ENCODE results near the gene GSC.

DNA sequence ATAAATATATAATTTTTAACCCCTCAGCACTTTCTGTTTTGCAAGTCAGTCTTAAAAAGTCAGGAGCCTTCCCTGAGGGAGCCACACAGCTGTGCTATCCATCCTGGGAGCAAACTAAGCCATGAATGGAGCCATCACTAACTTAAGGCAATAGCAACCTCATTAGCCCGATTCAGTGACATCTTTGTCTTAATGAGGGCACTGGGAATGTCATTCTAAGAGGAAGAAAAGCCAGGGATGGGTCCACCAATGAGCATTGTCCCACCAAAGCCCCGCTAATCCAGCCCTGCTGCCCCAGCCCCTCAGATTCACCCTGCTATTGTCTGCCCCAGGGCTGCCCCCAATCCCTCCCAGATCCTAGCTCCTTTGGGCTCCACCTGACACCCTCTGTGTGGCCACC lies 19.5 kb downstream of the GSC start:
- TF ChIP-seq, protein P1, sequence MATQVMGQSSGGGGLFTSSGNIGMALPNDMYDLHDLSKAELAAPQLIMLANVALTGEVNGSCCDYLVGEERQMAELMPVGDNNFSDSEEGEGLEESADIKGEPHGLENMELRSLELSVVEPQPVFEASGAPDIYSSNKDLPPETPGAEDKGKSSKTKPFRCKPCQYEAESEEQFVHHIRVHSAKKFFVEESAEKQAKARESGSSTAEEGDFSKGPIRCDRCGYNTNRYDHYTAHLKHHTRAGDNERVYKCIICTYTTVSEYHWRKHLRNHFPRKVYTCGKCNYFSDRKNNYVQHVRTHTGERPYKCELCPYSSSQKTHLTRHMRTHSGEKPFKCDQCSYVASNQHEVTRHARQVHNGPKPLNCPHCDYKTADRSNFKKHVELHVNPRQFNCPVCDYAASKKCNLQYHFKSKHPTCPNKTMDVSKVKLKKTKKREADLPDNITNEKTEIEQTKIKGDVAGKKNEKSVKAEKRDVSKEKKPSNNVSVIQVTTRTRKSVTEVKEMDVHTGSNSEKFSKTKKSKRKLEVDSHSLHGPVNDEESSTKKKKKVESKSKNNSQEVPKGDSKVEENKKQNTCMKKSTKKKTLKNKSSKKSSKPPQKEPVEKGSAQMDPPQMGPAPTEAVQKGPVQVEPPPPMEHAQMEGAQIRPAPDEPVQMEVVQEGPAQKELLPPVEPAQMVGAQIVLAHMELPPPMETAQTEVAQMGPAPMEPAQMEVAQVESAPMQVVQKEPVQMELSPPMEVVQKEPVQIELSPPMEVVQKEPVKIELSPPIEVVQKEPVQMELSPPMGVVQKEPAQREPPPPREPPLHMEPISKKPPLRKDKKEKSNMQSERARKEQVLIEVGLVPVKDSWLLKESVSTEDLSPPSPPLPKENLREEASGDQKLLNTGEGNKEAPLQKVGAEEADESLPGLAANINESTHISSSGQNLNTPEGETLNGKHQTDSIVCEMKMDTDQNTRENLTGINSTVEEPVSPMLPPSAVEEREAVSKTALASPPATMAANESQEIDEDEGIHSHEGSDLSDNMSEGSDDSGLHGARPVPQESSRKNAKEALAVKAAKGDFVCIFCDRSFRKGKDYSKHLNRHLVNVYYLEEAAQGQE (IDR thresholded peaks at IDR 0.05; ENCODE audit: unreplicated experiment) = no peak
- TF ChIP-seq POLR2AphosphoS5 (IDR thresholded peaks at IDR 0.05; ENCODE audit: low read depth) (no peak), EZH2 (IDR thresholded peaks at IDR 0.05; ENCODE audit: low read depth, unreplicated experiment) (no peak), NANOG (IDR thresholded peaks at IDR 0.05; ENCODE audit: borderline replicate concordance) (no peak), EZH2phosphoT487 (IDR thresholded peaks at IDR 0.05; ENCODE audit: unreplicated experiment) (no peak), ZNF114 (CRISPR knock-in tag; IDR thresholded peaks at IDR 0.05) (no peak)
- TF ChIP-seq, protein P2, sequence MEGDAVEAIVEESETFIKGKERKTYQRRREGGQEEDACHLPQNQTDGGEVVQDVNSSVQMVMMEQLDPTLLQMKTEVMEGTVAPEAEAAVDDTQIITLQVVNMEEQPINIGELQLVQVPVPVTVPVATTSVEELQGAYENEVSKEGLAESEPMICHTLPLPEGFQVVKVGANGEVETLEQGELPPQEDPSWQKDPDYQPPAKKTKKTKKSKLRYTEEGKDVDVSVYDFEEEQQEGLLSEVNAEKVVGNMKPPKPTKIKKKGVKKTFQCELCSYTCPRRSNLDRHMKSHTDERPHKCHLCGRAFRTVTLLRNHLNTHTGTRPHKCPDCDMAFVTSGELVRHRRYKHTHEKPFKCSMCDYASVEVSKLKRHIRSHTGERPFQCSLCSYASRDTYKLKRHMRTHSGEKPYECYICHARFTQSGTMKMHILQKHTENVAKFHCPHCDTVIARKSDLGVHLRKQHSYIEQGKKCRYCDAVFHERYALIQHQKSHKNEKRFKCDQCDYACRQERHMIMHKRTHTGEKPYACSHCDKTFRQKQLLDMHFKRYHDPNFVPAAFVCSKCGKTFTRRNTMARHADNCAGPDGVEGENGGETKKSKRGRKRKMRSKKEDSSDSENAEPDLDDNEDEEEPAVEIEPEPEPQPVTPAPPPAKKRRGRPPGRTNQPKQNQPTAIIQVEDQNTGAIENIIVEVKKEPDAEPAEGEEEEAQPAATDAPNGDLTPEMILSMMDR (conservative IDR thresholded peaks at IDR 0.05; ENCODE audit: low read depth in 2 of 2) = no peak
- TF ChIP-seq, protein P3, sequence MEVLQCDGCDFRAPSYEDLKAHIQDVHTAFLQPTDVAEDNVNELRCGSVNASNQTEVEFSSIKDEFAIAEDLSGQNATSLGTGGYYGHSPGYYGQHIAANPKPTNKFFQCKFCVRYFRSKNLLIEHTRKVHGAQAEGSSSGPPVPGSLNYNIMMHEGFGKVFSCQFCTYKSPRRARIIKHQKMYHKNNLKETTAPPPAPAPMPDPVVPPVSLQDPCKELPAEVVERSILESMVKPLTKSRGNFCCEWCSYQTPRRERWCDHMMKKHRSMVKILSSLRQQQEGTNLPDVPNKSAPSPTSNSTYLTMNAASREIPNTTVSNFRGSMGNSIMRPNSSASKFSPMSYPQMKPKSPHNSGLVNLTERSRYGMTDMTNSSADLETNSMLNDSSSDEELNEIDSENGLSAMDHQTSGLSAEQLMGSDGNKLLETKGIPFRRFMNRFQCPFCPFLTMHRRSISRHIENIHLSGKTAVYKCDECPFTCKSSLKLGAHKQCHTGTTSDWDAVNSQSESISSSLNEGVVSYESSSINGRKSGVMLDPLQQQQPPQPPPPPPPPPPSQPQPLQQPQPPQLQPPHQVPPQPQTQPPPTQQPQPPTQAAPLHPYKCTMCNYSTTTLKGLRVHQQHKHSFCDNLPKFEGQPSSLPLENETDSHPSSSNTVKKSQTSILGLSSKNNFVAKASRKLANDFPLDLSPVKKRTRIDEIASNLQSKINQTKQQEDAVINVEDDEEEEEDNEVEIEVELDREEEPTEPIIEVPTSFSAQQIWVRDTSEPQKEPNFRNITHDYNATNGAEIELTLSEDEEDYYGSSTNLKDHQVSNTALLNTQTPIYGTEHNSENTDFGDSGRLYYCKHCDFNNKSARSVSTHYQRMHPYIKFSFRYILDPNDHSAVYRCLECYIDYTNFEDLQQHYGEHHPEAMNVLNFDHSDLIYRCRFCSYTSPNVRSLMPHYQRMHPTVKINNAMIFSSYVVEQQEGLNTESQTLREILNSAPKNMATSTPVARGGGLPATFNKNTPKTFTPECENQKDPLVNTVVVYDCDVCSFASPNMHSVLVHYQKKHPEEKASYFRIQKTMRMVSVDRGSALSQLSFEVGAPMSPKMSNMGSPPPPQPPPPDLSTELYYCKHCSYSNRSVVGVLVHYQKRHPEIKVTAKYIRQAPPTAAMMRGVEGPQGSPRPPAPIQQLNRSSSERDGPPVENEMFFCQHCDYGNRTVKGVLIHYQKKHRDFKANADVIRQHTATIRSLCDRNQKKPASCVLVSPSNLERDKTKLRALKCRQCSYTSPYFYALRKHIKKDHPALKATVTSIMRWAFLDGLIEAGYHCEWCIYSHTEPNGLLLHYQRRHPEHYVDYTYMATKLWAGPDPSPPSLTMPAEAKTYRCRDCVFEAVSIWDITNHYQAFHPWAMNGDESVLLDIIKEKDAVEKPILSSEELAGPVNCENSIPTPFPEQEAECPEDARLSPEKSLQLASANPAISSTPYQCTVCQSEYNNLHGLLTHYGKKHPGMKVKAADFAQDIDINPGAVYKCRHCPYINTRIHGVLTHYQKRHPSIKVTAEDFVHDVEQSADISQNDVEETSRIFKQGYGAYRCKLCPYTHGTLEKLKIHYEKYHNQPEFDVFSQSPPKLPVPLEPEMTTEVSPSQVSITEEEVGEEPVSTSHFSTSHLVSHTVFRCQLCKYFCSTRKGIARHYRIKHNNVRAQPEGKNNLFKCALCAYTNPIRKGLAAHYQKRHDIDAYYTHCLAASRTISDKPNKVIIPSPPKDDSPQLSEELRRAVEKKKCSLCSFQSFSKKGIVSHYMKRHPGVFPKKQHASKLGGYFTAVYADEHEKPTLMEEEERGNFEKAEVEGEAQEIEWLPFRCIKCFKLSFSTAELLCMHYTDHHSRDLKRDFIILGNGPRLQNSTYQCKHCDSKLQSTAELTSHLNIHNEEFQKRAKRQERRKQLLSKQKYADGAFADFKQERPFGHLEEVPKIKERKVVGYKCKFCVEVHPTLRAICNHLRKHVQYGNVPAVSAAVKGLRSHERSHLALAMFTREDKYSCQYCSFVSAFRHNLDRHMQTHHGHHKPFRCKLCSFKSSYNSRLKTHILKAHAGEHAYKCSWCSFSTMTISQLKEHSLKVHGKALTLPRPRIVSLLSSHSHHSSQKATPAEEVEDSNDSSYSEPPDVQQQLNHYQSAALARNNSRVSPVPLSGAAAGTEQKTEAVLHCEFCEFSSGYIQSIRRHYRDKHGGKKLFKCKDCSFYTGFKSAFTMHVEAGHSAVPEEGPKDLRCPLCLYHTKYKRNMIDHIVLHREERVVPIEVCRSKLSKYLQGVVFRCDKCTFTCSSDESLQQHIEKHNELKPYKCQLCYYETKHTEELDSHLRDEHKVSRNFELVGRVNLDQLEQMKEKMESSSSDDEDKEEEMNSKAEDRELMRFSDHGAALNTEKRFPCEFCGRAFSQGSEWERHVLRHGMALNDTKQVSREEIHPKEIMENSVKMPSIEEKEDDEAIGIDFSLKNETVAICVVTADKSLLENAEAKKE (CRISPR knock-in tag; IDR thresholded peaks at IDR 0.05) = no peak
- TF ChIP-seq, protein P4, sequence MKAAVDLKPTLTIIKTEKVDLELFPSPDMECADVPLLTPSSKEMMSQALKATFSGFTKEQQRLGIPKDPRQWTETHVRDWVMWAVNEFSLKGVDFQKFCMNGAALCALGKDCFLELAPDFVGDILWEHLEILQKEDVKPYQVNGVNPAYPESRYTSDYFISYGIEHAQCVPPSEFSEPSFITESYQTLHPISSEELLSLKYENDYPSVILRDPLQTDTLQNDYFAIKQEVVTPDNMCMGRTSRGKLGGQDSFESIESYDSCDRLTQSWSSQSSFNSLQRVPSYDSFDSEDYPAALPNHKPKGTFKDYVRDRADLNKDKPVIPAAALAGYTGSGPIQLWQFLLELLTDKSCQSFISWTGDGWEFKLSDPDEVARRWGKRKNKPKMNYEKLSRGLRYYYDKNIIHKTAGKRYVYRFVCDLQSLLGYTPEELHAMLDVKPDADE (IDR thresholded peaks at IDR 0.05) = no peak
